ENCODE results near the gene DDOST.
A peak's percentile ranks its signal among the peaks of the same experiment; 100 is the strongest.

DDOST gene

GRCh38 chr1:20661207-20662109, at the start of gene DDOST:
TSS of gene DDOST (minus strand) at chr1:20661369. CDS start at chr1:20661350, 19 bp downstream.
- DNase-seq = peak; percentile 55 to 99 (median 95)

DNA sequence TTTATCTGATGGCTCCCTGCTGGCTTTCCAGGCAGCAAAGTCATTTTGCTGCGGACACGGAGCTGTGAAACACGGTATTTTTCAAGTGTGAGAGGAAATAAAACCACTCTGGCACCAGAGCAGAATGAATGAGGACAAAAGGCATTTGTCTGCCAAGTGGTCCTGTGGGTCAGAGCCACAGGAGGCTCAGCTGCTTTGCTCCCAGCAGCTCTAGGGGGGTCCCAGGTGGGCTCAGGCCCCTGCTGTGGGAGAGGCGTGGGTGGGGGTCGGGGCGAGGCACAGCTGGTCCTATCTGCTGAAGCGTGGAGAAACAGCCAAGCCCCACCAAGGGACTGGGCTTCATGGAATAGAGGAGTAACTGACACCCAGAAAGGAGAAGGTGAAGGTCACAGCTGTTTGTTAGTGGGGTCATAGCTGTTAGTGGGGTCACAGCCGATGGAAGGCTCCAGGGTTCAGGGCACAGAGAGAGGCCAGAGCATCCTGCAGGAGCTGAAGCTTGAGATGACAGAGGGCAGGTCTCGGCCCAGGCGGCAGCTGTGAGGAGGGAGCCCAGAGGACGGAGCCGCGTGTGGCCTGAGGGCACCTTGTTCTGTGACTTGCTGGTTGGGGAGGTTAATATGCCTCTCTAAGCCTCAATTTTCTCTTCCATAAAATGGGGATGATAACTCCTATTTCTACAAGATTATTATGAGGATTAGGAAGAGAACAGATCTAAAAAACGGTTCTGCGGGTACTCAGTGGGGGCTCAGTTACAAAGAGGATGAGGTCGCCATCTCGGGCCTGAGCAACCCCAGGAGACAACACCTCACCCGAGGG, 49.5 kb upstream of the DDOST start:
- DNase-seq = no peak

GRCh38 chr1:20709868-20710267, 48.7 kb upstream of the DDOST start:
- no peak for DNase-seq

DNA sequence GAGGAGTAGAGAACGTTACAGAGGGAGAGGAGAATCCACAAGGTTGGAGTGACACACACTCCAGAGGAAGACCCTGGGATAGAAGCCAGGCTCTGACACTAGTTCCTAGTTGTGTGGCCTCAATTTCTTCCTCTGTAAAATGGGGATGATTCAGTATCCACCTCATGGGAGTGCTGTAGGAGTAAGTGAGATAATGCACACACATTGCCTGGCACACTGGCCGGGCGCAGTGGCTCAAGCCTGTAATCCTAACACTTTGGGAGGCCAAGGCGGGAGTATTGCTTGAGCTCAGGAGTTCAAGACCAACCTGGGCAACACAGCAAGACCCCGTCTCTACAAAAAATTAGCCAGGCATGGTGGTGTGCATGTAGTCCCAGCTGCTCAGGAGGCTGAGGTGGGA, 47.7 kb upstream of the DDOST start:
- DNase-seq = no peak

DNA sequence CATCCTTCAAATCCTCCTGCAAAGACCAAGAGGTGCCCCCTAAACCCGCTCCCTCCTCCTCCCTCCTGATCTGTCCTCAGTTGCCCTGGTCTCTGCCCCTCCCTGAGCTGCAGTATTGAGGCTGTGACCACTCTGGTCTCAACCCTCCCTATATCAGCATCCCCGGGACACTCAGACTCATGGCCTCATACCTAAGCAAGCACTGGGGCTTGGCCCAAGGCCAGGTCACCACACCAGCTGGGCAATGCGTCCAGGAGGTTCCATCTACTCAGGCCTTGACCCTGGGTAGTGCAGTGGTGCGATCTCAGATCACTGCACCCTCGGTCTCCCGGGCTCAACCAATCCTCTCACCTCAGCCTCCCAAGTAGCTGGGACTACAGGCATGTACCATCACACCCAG, 46.9 kb upstream of the DDOST start:
- no peak for DNase-seq

DNA sequence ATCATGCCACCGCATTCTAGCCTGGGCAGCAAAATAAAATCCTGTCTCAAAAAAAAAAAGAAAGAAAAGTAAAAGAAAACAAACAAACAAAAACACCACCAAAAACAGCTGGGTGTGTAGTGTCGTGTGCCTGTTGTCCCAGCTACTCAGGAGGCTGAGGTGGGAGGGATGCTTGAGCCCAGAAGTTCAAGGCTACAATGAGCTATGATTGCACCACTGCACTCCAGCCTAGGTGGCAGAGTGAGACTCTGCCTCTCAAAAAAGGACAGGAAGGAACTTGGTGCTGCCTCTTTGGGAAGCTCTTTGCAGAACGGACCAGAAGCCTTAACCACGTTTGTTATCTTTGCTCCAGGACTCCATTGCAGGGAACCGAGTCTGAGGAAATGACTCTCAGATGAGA, 45.7 kb upstream of the DDOST start:
- no peak for DNase-seq

GRCh38 chr1:20705203-20705755, 44.1 kb upstream of the DDOST start:
- peak in 2 of 51 donors; percentile 15 to 32 for DNase-seq

DNA sequence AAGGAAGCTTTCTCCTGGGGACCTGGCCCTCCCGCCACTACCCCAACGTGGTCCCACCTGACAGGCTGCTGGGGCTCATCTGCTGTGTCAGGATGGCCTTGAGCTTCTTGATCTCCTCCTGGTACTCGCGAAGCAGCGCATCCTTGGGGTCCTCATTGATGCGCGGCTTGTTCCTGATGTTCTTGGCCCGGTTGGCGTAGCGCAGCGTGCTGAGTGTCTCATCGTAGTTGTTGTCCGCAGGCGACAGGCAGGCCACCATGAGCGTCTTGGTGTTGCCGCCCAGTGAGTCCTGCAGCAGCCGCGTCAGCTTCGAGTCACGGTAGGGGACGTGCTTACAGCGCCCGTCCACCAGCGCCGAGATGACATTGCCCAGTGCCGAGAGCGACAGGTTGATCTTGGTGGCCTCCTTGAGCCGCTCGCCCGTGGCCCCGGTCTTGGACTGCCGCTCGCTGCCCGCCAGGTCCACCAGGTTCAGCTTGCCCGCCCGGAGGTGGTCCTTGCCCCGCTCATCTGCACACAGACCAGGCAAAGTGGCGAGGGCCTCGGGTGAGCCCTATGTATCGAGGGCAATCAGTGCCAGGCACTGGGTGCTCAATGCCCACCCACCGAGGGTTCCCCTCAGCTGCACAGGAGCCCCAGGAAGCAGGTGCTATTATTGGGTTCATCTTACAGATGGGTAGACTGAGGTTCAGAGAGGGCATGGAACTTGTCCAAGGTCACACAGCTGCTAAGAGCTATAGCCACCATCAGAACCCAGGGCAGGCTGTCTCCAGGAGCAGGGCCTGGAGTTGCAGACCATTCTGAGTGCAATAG, 43.4 kb upstream of the DDOST start:
- no peak for DNase-seq

GRCh38 chr1:20703124-20703756, 42.1 kb upstream of the DDOST start:
- no peak for DNase-seq

GRCh38 chr1:20702416-20702815, 41.2 kb upstream of the DDOST start:
- no peak for DNase-seq

- DNase-seq = no peak
Observed at GRCh38 chr1:20701847-20702246, 40.7 kb upstream of the DDOST start.

- DNase-seq = no peak
Observed at GRCh38 chr1:20701446-20701845, 40.3 kb upstream of the DDOST start.

DNA sequence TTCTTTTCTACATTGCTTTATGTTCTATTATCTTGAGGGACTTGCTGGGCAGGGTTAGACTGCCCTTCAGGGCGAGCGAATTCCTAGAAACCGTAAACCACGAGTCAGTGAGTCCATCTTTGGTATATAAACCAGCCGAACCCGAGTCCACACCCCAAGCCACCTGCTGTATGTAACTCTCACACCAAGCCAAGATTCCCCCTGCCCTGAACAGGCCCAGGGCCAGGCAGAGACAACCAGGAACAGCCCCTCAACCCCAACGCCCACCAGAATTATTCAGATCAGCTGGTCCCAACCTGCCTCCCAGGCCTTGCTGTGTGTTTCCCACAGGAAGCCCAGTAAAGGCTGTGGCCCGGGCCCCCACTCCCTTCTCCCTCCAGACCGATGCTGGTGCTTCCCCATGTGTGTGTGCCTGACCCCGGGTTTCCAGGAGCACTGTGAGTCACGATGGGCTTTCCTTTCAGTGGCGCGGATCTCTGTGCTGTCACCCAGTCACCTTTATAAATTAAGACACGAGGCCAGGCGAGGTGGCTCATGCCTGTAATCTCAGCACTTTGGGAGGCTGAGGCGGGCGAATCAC, 39.6 kb upstream of the DDOST start:
- DNase-seq = no peak

GRCh38 chr1:20699558-20699957, 38.4 kb upstream of the DDOST start:
- DNase-seq = no peak

DNA sequence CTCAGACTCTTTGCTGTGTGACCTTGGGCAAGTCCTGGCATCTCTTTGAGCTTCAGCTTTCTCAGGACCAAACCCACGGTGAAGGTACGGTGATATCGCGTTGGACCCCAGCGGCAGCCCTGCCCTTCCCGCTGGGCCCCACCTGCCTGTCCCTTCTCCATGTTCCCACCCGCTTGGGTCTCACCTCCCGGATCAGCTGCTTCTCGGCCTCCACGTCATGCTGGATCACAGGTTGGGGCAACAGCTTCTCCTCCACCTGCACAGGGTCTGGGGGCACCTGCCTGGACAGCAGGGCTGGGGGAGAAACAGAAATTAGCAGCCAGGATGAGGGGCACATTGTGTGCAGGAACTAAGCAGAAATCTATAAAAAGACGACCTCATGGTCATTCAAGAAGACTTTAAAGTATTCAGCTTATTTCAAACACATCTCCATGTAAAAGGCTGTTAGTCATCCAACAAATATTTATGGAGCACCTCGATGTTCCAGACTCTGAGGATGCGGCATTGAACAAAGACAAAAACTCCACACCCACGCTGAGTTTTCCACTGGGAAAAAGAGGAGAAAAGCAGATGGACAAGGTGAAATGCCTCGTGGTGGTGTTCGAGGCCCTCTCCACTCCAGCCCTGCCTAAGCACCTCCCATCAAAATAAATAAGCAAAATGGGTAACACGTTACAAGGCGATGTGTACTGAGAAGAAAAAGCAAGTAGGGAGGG, 37.2 kb upstream of the DDOST start:
- DNase-seq = no peak

DNA sequence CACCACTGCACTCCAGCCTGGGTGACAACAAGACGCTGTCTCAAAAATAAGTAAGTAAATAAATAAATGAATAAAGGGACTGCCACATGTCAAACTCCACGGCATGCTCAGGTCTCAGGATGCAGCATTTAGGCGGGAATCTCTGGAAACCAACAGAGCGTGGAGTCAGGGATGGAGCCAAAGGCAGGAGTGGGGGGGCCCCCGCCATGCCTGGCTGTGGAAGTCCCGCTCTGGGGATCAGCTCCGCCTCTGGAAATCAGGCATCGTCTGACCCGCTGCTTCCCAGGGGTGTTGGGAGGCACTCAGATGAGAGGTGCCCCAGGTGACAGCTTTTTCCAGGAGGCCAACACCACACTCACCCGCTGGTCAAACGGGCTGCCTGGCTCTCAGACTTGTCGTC, 36.4 kb upstream of the DDOST start:
- no peak for DNase-seq

DNA sequence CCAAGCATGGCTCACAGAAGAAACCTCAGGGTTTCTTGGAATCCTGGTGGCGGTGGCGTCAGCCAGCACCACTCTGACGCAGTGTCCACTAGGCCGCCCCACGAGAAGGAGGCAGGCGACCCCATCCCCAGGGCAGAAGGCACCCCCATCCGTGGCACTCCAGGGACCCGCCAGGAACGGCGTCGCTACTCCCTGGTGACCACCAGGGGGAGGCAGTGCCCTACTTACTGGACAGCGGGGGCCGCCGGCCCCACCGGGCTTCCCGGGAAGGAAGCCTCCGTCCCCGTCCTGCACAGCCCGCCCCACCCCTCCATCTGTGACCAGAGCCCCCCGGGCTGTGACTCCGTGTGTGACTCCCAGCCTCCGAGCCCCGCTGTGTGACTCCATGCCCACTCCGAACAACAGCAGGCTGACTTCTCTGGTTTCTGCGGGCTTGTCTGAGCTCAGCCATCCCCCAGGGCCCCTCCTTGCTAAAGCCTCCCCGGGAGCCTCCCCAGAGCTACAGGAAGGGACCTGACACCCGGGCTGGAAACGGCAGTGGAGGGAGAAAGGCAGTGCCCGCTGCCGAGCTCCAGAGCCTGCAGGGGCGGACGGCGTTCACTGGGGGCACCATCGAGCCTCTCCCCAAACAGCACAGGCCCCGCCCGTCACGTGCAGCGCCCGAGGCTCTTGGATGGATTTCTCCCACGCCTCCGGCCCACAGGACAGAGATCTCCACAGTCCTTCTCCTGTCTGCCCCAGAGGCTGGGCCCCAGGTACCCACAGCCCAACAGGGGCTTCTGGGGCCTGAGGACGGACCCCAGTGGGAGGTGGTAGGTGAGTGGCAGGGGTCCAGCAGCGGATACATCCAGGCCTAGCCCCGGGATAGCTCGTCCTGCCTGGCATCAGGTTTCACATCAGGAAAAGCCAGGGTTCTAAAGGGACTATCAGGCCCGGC, 35.5 kb upstream of the DDOST start:
- peak; percentile 30 to 89 (median 69) for DNase-seq

DNA sequence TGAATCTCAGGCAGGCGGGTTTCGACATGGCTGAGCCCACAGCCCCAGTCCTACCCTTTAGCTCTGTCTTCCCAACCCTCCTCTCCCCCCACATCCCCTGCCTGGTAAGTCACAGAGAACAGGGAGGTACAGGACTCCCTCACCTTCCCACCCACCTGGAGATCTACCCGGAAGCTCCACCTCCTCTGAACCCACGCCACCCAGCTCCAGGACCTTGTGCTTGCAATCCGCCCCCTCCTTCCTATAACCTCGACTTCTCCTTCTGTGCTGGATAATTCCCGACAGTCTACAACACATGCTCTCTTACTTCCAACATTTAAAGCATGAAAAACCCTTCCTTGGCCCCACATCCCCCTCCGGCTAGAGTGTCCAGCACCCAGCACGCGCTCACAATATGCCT, 34.3 kb upstream of the DDOST start:
- DNase-seq = no peak

GRCh38 chr1:20693623-20694022, 32.5 kb upstream of the DDOST start:
- no peak for DNase-seq
